Smooth muscle cell (in vitro differentiated cells): Measurements from ENCODE around the gene NOL4L. TPM values are rescaled to one million over a fixed set of nuclear protein-coding genes. Genes with fewer than 3 reads are reported as not detected.

Experiments used
- DNase-seq: peaks from one replicate; lab custom pipeline; 2025; ENCODE audit not compliant: unreplicated experiment; lab: John Stamatoyannopoulos, UW
- H2AFZ ChIP-seq: fragments of 200-600 bp; sonication (generic); 2 replicates; pipeline ENCODE4 v1.6.0; 2016; ENCODE audit warnings: antibody characterized with exemption, low read depth, mild to moderate bottlenecking
- H3F3A ChIP-seq: fragments of 200-600 bp; sonication (generic); 2 replicates; pipeline ENCODE4 v1.6.0; 2017; ENCODE audit warnings: antibody characterized with exemption, low read depth
- H3K27ac ChIP-seq: fragments of 200-600 bp; sonication (generic); 2 replicates; pipeline ENCODE4 v1.5.1; 2016; ENCODE audit warnings: low read depth, mild to moderate bottlenecking
- H3K27me3 ChIP-seq: fragments of 200-600 bp; sonication (generic); 2 replicates; pipeline ENCODE4 v1.6.1; 2016; ENCODE audit warnings: low read depth, mild to moderate bottlenecking
- H3K36me3 ChIP-seq: fragments of 200-600 bp; sonication (generic); 2 replicates; pipeline ENCODE4 v1.5.1; 2016; ENCODE audit warnings: low read depth
- H3K4me1 ChIP-seq: fragments of 200-600 bp; sonication (generic); 2 replicates; pipeline ENCODE4 v1.5.1; 2016; ENCODE audit warnings: low read depth
- H3K4me2 ChIP-seq: fragments of 200-600 bp; sonication (generic); 2 replicates; pipeline ENCODE4 v1.6.0; 2016; ENCODE audit warnings: mild to moderate bottlenecking
- H3K4me3 ChIP-seq: fragments of 200-600 bp; sonication (generic); 2 replicates; pipeline ENCODE4 v1.5.1; 2016; ENCODE audit warnings: mild to moderate bottlenecking
- H3K79me2 ChIP-seq: fragments of 200-600 bp; sonication (generic); 2 replicates; pipeline ENCODE4 v1.6.0; 2016; ENCODE audit warnings: low read depth, mild to moderate bottlenecking
- H3K9ac ChIP-seq: fragments of 200-600 bp; sonication (generic); 2 replicates; pipeline ENCODE4 v1.6.0; 2016; ENCODE audit warnings: low read depth
- H3K9me3 ChIP-seq: fragments of 200-600 bp; sonication (generic); replicated peaks from 2 replicates; pipeline ENCODE4 v1.5.1; 2016; ENCODE audit warnings: low read depth
- H4K20me1 ChIP-seq: fragments of 200-600 bp; sonication (generic); 2 replicates; pipeline ENCODE4 v1.6.0; 2016; ENCODE audit warnings: low read depth
- WGBS: methylation state at CpG from one replicate; pipeline ENCODE4 v1.1.7; 2016; ENCODE audit warnings: low lambda C conversion rate; 5-methylcytosine and 5-hydroxymethylcytosine counted together
- polyA plus RNA-seq: library from polyadenylated mRNA; unstranded; fragments of >200 nt; fragmentation: Nextera tagmentation; extraction: Ambion mirVana; gene quantifications from 2 replicates; pipeline ENCODE4 v1.2.1, GENCODE V29; 2016
- total RNA-seq: library from RNA; depleted of rRNA; stranded (reverse); fragments of >200 nt; gene quantifications from 2 replicates; pipeline ENCODE4 v1.2.3, GENCODE V29; 2014
- TF ChIP-seq, protein P1 (sequence below): fragments of 200-600 bp; sonication (generic); IDR thresholded peaks from 2 replicates; pipeline ENCODE4 v1.5.1; 2017; ENCODE audit warnings: borderline replicate concordance, mild to moderate bottlenecking, antibody characterized with exemption; ENCODE audit not compliant: insufficient read depth, poor library complexity, severe bottlenecking

The NOL4L gene
- total and polyA plus RNA-seq, 2 experiments from 2014 or later, result 26.0 to 26.2 TPM

DNA sequence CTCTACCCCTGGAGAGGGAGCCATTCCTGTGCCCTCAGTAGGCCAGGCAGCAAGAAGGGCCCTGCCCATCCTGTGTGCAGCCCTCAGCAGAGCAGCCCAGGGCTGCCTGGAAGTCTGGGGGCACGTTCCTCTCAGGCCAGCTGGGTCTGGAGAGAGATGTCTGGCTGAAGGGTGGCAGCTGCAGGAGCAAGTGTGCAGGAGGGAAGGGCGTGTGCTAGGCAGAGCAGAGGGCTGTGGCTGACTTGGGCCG, 62.7 kb downstream of the NOL4L start:
- Histone ChIP-seq H3K9me3 (no peaks in the 10 kb centered on the region), H4K20me1 (peaks cover 11% of the 10 kb centered on the region), H2AFZ (no peak overlapping the region), H3K4me3 (no peak overlapping the region), H3K36me3 (no peaks in the 10 kb centered on the region), H3F3A (peaks cover 8% of the 10 kb centered on the region), H3K4me1 (peaks cover 4% of the 10 kb centered on the region), H3K4me2 (no peak overlapping the region), H3K27me3 (no peaks in the 10 kb centered on the region), H3K27ac (no peak overlapping the region), H3K79me2 (no peaks in the 10 kb centered on the region), H3K9ac (no peak overlapping the region)
- TF ChIP-seq, protein P1, sequence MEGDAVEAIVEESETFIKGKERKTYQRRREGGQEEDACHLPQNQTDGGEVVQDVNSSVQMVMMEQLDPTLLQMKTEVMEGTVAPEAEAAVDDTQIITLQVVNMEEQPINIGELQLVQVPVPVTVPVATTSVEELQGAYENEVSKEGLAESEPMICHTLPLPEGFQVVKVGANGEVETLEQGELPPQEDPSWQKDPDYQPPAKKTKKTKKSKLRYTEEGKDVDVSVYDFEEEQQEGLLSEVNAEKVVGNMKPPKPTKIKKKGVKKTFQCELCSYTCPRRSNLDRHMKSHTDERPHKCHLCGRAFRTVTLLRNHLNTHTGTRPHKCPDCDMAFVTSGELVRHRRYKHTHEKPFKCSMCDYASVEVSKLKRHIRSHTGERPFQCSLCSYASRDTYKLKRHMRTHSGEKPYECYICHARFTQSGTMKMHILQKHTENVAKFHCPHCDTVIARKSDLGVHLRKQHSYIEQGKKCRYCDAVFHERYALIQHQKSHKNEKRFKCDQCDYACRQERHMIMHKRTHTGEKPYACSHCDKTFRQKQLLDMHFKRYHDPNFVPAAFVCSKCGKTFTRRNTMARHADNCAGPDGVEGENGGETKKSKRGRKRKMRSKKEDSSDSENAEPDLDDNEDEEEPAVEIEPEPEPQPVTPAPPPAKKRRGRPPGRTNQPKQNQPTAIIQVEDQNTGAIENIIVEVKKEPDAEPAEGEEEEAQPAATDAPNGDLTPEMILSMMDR, result no peak
- WGBS, result 88% methylated on average over 3 of the region's 3 CpGs
- DNase-seq, result no peak

DNA sequence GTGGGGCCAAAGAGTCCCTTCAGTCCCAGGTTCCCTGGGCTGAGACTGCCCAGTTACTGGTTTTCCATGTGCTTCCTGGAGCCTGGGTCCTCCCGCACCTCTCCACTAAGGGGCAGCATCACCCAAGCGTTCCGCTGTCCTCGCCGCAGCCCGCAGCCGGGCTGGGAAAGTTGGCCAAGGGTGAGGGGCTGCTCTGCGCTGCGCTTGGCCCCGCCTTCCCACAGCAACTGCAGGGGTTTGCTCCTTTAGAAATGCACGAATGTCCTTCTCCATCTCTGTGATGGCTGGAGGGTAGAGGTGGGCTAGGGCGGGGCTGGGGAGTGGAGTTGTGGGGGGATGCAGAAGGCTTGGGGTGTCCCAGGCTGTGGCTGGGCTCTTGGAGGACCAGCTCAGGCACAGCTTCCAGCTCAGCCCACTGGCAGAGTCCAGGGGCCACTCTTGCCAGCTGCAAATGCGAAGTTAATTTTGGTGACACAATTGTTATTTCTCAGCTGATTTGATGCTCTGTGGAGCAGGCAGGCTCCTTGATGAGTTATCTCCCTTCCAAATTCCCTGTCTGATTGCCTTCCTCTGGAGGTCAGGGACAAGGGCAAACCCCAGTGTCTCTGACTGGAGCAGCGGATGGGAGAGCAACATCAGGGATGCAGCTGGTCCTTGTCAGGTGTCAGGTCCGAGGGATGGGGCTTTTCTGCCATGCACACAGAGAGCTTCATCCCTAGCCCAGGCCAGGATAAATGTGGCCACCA, 63.2 kb downstream of the NOL4L start:
- peak; percentile 14 for DNase-seq

DNA sequence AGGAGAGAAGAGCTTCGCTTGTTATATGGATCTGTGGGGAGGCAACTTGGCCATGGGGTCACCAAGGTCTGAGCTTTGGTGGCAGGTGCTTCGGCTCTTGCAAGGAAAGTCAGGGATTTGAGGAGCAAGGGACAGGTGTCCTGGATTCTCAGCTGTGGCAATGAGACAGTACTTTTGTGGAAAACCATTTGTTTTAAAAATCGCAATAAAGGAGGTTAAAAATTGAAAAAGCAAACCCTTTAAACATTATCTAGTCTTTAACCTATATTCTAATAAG, 64.3 kb downstream of the NOL4L start:
- H3F3A ChIP-seq, result peaks cover 8% of the 10 kb centered on the region
- DNase-seq, result no peak
- TF ChIP-seq, protein P1, result no peak
- H3K4me3 ChIP-seq, result no peak overlapping the region
- H3K36me3 ChIP-seq, result no peaks in the 10 kb centered on the region
- H4K20me1 ChIP-seq, result peaks cover 11% of the 10 kb centered on the region
- no peaks in the 10 kb centered on the region for H3K27me3 ChIP-seq
- H3K27ac ChIP-seq, result no peak overlapping the region
- no peak overlapping the region for H3K4me2 ChIP-seq
- no peaks in the 10 kb centered on the region for H3K79me2 ChIP-seq
- H3K9me3 ChIP-seq, result no peaks in the 10 kb centered on the region
- no peak overlapping the region for H2AFZ ChIP-seq
- WGBS, result 91% methylated on average over 3 of the region's 3 CpGs
- no peak overlapping the region for H3K9ac ChIP-seq
- no peaks in the 10 kb centered on the region for H3K4me1 ChIP-seq

More for the DNA sequence above, 63.2 kb downstream of the NOL4L start:
- Histone ChIP-seq H3K27ac (no peak overlapping the region), H3K4me3 (no peak overlapping the region), H3K4me2 (peak overlapping the region; percentile 28), H2AFZ (no peak overlapping the region), H3K9me3 (no peaks in the 10 kb centered on the region), H3K9ac (no peak overlapping the region), H3K4me1 (no peaks in the 10 kb centered on the region), H3F3A (peaks cover 8% of the 10 kb centered on the region), H3K36me3 (no peaks in the 10 kb centered on the region), H3K27me3 (no peaks in the 10 kb centered on the region), H4K20me1 (peaks cover 11% of the 10 kb centered on the region), H3K79me2 (no peaks in the 10 kb centered on the region)
- WGBS, result 20% methylated on average over 15 of the region's 15 CpGs
- TF ChIP-seq, protein P1, result peak; percentile 95

DNA sequence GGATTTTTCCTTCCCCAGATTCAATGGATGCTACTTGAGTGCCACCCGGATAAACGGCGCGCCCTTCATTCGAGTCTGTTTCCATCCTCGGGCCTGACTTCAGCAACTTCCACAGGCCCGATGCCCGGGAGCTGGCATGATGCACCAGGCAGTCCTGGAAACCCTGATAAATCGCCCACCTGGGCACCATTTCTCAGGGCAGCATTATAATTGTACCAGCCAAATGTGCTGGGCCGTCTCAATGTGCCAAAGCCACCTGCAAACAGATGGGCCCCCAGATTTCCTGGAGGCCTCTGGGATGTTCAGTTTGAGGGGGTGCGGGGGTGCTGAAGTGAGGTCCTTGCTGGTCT, 65.8 kb downstream of the NOL4L start:
- H3K4me2 ChIP-seq, result no peak overlapping the region
- WGBS, result 96% methylated on average over 11 of the region's 11 CpGs

More for the DNA sequence above, 65.8 kb downstream of the NOL4L start:
- DNase-seq, result no peak
- no peak overlapping the region for H2AFZ ChIP-seq
- H3F3A ChIP-seq, result peaks cover 8% of the 10 kb centered on the region
- H3K4me1 ChIP-seq, result no peaks in the 10 kb centered on the region
- H3K9me3 ChIP-seq, result no peaks in the 10 kb centered on the region
- peaks cover 11% of the 10 kb centered on the region for H4K20me1 ChIP-seq
- no peaks in the 10 kb centered on the region for H3K27me3 ChIP-seq
- H3K79me2 ChIP-seq, result no peaks in the 10 kb centered on the region
- H3K9ac ChIP-seq, result no peak overlapping the region
- no peak overlapping the region for H3K4me3 ChIP-seq
- TF ChIP-seq, protein P1, result no peak
- no peaks in the 10 kb centered on the region for H3K36me3 ChIP-seq
- H3K27ac ChIP-seq, result no peak overlapping the region
